ENCODE data around the gene PDE4B.
A peak's percentile ranks its signal among the peaks of the same experiment; 100 is the strongest.

Gene PDE4B

GRCh38 chr1:65792669-65793358 is at the start of gene PDE4B:
Gene PDE4B (plus strand): TSS chr1:65792895.
- no peak for DNase-seq (ENCODE audit: low spot score)

GRCh38 chr1:65744731-65745130 is 48.0 kb upstream of the PDE4B start:
- DNase-seq (ENCODE audit: low spot score): no peak

- no peak for DNase-seq (ENCODE audit: low spot score)
Observed at GRCh38 chr1:65751961-65752360, 40.7 kb upstream of the PDE4B start.

GRCh38 chr1:65756616-65757015 is 36.1 kb upstream of the PDE4B start:
- no peak for DNase-seq (ENCODE audit: low spot score)

GRCh38 chr1:65757531-65757930 is 35.2 kb upstream of the PDE4B start:
- DNase-seq (ENCODE audit: low spot score): no peak

- DNase-seq (ENCODE audit: low spot score): no peak
Observed at GRCh38 chr1:65758128-65758527, 34.6 kb upstream of the PDE4B start.

- DNase-seq (ENCODE audit: low spot score): no peak
Observed at GRCh38 chr1:65759516-65759915, 33.2 kb upstream of the PDE4B start.

- DNase-seq (ENCODE audit: low spot score): no peak
Observed at GRCh38 chr1:65762081-65762862, 30.4 kb upstream of the PDE4B start.

GRCh38 chr1:65764052-65764451 is 28.6 kb upstream of the PDE4B start:
- peak; percentile 37 for DNase-seq (ENCODE audit: low spot score)

- DNase-seq (ENCODE audit: low spot score): no peak
Observed at GRCh38 chr1:65765631-65766030, 27.1 kb upstream of the PDE4B start.

- DNase-seq (ENCODE audit: low spot score): no peak
Observed at GRCh38 chr1:65769636-65770035, 23.1 kb upstream of the PDE4B start.

GRCh38 chr1:65772607-65773006 is 20.1 kb upstream of the PDE4B start:
- DNase-seq (ENCODE audit: low spot score): no peak

GRCh38 chr1:65773391-65774123 is 19.1 kb upstream of the PDE4B start:
- no peak for DNase-seq (ENCODE audit: low spot score)

GRCh38 chr1:65788762-65789161 is 3.9 kb upstream of the PDE4B start:
- no peak for DNase-seq (ENCODE audit: low spot score)

GRCh38 chr1:65791396-65791795 is 1.3 kb upstream of the PDE4B start:
- no peak for DNase-seq (ENCODE audit: low spot score)

- no peak for DNase-seq (ENCODE audit: low spot score)
Observed at GRCh38 chr1:65791801-65792668, 660 bp upstream of the PDE4B start.

GRCh38 chr1:65793359-65793732 is 651 bp downstream of the PDE4B start:
- DNase-seq (ENCODE audit: low spot score): no peak

- no peak for DNase-seq (ENCODE audit: low spot score)
Observed at GRCh38 chr1:65795311-65795710, 2.6 kb downstream of the PDE4B start.

- DNase-seq (ENCODE audit: low spot score): no peak
Observed at GRCh38 chr1:65799601-65800000, 6.9 kb downstream of the PDE4B start.

- no peak for DNase-seq (ENCODE audit: low spot score)
Observed at GRCh38 chr1:65804584-65804983, 11.9 kb downstream of the PDE4B start.

- peak; percentile 32 for DNase-seq (ENCODE audit: low spot score)
Observed at GRCh38 chr1:65812065-65812464, 19.4 kb downstream of the PDE4B start.

GRCh38 chr1:65813956-65814355 is 21.3 kb downstream of the PDE4B start:
- DNase-seq (ENCODE audit: low spot score): no peak
